Ovary (tissue), 9 donors: ENCODE measurements around the gene GSG1L. TPM values are rescaled to one million over a fixed set of nuclear protein-coding genes. Genes with fewer than 3 reads are reported as not detected.

Source experiments
- DNase-seq, 5 donors: peaks; one replicate each; pipeline ENCODE4 v3.0.0-alpha.2; 2019 to 2020
- H3K27ac ChIP-seq, 2 donors: fragments of 200-600 bp; one replicate each; pipeline versions ENCODE4 v1.5.1 to v1.8.0; 2019 to 2022
- H3K27me3 ChIP-seq: fragments of 200-600 bp; one replicate; pipeline ENCODE4 v1.8.0; 2022
- H3K36me3 ChIP-seq: fragments of 200-600 bp; sonication (generic); one replicate; pipeline ENCODE4 v1.5.1; 2019
- H3K4me1 ChIP-seq: one replicate; pipeline ENCODE4 v1.8.1; 2013; ENCODE audit warnings: mild to moderate bottlenecking, moderate library complexity; ENCODE audit not compliant: insufficient read depth
- H3K4me3 ChIP-seq: fragments of 200-600 bp; sonication (generic); one replicate; pipeline ENCODE4 v1.5.1; 2017
- H3K9me3 ChIP-seq, 2 donors: fragments of 200-600 bp in 1 of 2; sonication (generic) in 1 of 2; one replicate each; pipeline versions ENCODE4 v1.5.1 to v1.8.1; 2013 to 2019; ENCODE audit warnings: mild to moderate bottlenecking in 1 of 2, moderate library complexity in 1 of 2
- CTCF ChIP-seq, 3 donors: fragments of 450-650 bp in 2 of 3; fragments of 200-600 bp in 1 of 3; IDR thresholded peaks; one replicate each; pipeline versions ENCODE4 v1.5.1 to v1.8.0; 2016 to 2022; ENCODE audit warnings: antibody characterized with exemption in 3 of 3, mild to moderate bottlenecking in 1 of 3
- EP300 ChIP-seq: sonication (generic); formaldehyde crosslinking; IDR thresholded peaks from one replicate; pipeline ENCODE4 v1.6.1; 2017; ENCODE audit warnings: antibody characterized with exemption
- POLR2A ChIP-seq: fragments of 450-650 bp; IDR thresholded peaks from one replicate; pipeline ENCODE4 v1.6.1; 2017; ENCODE audit warnings: antibody characterized with exemption, mild to moderate bottlenecking, moderate library complexity
- WGBS, 3 donors: extraction: QIAGEN DNeasy Blood & Tissue Kit in 1 of 3; methylation state at CpG; one replicate each; pipeline versions ENCODE4 v1.1.5 to v1.1.7; 2013 to 2017; 5-methylcytosine and 5-hydroxymethylcytosine counted together
- intact Hi-C, 4 donors: fragments of 100-400 bp; cut with DNase I; formaldehyde crosslinking; loops; one replicate each; pipeline versions ENCODE4 v1.11.0 to v1.15.1; 2022 to 2023
- polyA plus RNA-seq, 2 donors: library from polyadenylated mRNA; stranded (reverse); fragments of 200-250 nt in 1 of 2; fragments of 350-450 nt in 1 of 2; fragmentation: Illumina TruSeq in 1 of 2; extraction: RNeasy Lipid Tissue Mini Kit (QIAGEN cat#74804) in 1 of 2; gene quantifications; one replicate each; pipeline ENCODE4 v1.2.3, GENCODE V29; 2013 to 2014
- total RNA-seq, 7 donors: library from RNA; depleted of rRNA in 2 of 7; stranded (reverse); fragments of >200 nt in 2 of 7; fragmentation: NEBNext Ultra II Directional in 3 of 7; extraction: Animal tissue kit (Norgen Biotek cat#: 25700) in 3 of 7; gene quantifications; one replicate each; pipeline versions ENCODE4 v1.1.0 to v1.2.4, GENCODE V29; 2016 to 2023
- donor health status: DM: no; HTN: no; CAD: no; lungs with moderate emphysema.
- donor health status: DM: no; HTN: no; CAD: no.
- donor health status: Bipolar disorder and iron deficiency.
- donor health status: DM: yes; HTN: yes; CAD: no.
- donor health status: DM: no; HTN: no; CAD: no.
- donor health status: DM: yes; HTN: yes; CAD: no.

Gene GSG1L
- total and polyA plus RNA-seq, 9 donors, result 0.30 to 1.1 (median 0.46) TPM; not detected in 4

- no peaks in the 10 kb centered on the region for H3K36me3 ChIP-seq
- DNase-seq, result no peak
- TF ChIP-seq CTCF (IDR thresholded peaks at IDR 0.05) (no peak), POLR2A (no peak), EP300 (no peak)
- H3K4me3 ChIP-seq, result no peak overlapping the region
- intact Hi-C loops, result no loop called here
- 68 to 76% (median 73%) methylated on average over 19 of the region's 19 CpGs for WGBS, 3 donors
- no peaks in the 10 kb centered on the region for H3K9me3 ChIP-seq
- no peaks in the 10 kb centered on the region for H3K4me1 ChIP-seq
- H3K27me3 ChIP-seq, result no peaks in the 10 kb centered on the region
- no peak overlapping the region for H3K27ac ChIP-seq
Observed at GRCh38 chr16:28090646-28091377, 27.3 kb upstream of the GSG1L start.

DNA sequence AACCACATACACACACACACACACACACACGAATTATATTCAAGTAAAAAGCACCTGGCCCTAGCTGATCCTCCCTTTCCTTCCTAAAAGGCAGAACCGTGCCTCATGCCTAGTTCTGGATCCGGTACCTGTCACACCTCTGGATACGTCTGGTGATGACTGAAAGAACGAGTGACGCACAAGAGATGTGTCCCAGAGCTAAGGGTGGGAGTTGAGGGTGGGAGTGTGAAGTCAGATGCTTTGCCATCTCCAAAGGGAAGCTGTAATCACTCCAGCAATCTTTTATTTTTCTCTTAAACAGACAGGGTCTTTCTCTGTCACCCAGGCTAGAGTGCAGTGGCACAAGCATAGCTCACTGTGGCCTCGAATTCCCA, 26.5 kb upstream of the GSG1L start:
- Histone ChIP-seq H3K4me1 (no peaks in the 10 kb centered on the region), H3K27me3 (no peaks in the 10 kb centered on the region), H3K36me3 (no peaks in the 10 kb centered on the region), H3K27ac (no peak overlapping the region), H3K9me3 (no peaks in the 10 kb centered on the region), H3K4me3 (no peak overlapping the region)
- intact Hi-C loops, result no loop called here
- no peak for TF ChIP-seq EP300
- no peak for TF ChIP-seq POLR2A
- no peak for TF ChIP-seq CTCF (IDR thresholded peaks at IDR 0.05)
- WGBS, 3 donors, result 76 to 80% (median 77%) methylated on average over 7 of the region's 7 CpGs
- no peak for DNase-seq

GRCh38 chr16:28089205-28089991, 25.9 kb upstream of the GSG1L start:
- Histone ChIP-seq H3K4me3 (no peak overlapping the region), H3K9me3 (no peaks in the 10 kb centered on the region), H3K27me3 (no peaks in the 10 kb centered on the region), H3K36me3 (no peaks in the 10 kb centered on the region), H3K4me1 (no peaks in the 10 kb centered on the region), H3K27ac (no peak overlapping the region)
- no peak for TF ChIP-seq POLR2A
- no peak for TF ChIP-seq CTCF (IDR thresholded peaks at IDR 0.05)
- no peak for TF ChIP-seq EP300
- WGBS, 3 donors, result 85 to 92% (median 92%) methylated on average over 3 of the region's 3 CpGs
- no peak for DNase-seq
- intact Hi-C loops, result no loop called here

- no peaks in the 10 kb centered on the region for H3K27me3 ChIP-seq
- intact Hi-C loops, result no loop called here
- H3K4me1 ChIP-seq, result no peaks in the 10 kb centered on the region
- no peaks in the 10 kb centered on the region for H3K9me3 ChIP-seq
- no peaks in the 10 kb centered on the region for H3K36me3 ChIP-seq
- H3K4me3 ChIP-seq, result no peak overlapping the region
- DNase-seq, result no peak
- WGBS, 3 donors, result 82 to 85% (median 84%) methylated on average over 7 of the region's 7 CpGs
- TF ChIP-seq POLR2A, result no peak
- no peak for TF ChIP-seq CTCF (IDR thresholded peaks at IDR 0.05)
- TF ChIP-seq EP300, result no peak
- H3K27ac ChIP-seq, result no peak overlapping the region
Observed at GRCh38 chr16:28087675-28088300, 24.3 kb upstream of the GSG1L start.
